Activated CD8-positive, alpha-beta memory T cell treated with anti-CD3 and anti-CD28 coated beads for 24 hours (primary cell): ENCODE results near the gene HACD3.
"Not testable (repeated sequence)": the region's sequence is repeated elsewhere in the genome, so short reads cannot be mapped to it uniquely, and the experiment has no call there.

ENCODE experiments used
- DNase-seq: peaks from one replicate; pipeline ENCODE4 v3.0.0-alpha.2; 2020

Gene HACD3

DNA sequence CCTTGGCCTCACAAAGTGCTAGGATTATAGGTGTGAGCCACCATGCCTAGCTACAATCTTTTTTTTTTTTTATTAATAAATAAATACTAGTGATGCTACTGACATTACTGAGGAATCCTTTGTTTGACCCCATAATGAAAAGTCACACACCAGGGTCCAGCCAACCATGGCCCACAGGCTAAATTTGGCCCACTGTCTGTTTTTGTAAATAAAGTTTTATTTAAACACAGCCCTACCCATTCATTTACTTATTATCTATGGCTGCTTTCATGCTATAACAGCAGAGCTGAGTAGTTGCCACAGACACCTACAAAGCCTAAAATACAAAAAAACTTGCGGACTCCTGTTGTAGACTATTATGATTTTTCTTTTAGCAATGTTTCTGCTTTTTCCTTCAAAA, 73.3 kb downstream of the HACD3 start:
- DNase-seq, result no peak

DNA sequence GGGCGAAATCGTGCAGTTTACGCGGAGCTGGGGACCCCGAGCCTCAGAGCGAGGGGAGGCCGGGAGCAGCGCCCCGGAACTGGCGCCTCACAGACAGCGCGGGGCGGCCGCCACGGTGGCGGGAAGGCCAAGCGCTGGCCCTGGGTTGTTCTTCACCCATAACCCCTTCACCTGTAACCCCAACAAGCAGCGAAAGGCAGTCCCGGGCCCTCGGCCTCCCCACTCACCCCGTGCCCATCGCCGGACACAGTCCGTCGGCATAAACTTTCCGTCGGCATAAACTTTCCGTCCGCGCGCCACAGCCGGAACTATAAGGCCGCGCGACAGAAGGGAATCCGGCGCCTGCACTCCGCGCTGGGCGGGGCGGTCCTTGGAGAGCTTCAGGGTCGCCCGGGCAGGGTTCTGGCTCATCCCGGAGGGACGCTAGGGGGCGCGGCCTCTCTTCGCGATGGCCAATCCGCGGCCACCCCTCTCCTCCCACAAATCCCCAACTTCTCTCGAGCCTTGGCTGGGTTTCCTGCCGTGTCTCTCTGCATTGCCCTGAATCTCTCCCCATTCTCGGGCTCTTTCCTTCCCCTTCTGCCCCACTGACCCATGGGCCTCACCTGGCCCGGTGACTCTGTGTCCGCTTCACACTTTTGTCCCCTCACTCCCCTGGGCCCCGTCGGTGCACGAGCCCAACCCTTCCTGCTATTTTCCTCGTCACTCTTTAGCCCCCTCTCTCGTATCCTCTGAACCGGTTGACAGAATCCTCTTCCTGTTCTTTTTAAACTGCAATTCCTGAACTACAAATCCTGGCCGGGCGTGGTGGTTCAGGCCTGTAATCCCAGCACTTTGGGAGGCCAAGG, 80.8 kb downstream of the HACD3 start, which contains the start of gene INTS14:
INTS14 (minus strand) TSS at position 261 of the 848 bp plus-strand sequence. CDS start 3,751 bp downstream, outside the sequence.
- DNase-seq, result peak; percentile 98

DNA sequence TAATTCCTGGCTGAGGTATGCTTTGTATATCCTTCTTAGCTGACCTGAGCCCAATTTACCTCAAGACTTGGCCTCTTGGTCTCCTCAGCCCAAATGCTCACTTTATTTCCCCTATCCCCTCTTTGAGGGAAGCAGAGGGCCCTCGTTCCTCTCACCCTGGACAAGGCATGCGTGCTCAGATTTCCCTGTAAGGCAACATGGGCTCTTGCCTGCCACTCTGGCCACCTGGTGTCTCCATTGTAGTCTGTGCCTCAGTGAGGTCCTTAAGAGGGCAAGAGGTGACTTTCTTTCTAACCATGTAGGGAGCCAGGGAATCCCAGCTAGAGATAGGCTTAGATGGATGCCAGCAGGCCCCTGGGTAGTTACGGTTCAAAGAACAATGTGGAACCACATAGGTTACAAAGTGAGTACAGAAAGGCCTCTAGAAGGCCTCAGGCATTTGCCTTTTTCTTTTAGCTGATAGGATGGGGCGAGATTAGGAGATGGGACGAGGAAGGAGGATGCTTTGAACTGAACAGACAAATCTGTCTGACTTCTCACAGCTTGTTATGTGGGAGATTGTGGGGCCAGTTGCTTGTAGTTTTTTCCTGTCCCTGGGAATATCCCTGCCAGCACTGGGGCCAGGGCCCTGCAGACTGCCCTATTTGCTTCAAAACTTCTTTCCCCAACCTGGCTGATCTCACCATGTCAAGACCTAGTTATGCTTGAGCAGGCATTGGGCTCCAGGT, 81.8 kb downstream of the HACD3 start:
- no peak for DNase-seq

DNA sequence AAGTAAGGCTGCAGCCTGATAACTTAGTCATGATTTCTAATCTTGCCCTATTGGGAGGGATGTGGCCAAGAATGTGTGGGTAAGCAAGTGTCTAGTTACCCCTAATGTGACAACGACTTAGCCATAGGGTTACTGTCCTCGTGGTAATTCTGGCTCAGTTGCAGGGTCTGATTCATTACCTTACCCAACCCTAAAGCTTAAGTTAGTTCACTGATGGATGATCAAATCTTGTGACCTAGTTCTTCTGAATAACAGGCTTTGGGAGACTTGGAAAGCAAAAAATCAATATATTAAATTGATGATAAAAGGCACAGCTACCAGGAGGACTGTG, 82.3 kb downstream of the HACD3 start:
- DNase-seq, result no peak

DNA sequence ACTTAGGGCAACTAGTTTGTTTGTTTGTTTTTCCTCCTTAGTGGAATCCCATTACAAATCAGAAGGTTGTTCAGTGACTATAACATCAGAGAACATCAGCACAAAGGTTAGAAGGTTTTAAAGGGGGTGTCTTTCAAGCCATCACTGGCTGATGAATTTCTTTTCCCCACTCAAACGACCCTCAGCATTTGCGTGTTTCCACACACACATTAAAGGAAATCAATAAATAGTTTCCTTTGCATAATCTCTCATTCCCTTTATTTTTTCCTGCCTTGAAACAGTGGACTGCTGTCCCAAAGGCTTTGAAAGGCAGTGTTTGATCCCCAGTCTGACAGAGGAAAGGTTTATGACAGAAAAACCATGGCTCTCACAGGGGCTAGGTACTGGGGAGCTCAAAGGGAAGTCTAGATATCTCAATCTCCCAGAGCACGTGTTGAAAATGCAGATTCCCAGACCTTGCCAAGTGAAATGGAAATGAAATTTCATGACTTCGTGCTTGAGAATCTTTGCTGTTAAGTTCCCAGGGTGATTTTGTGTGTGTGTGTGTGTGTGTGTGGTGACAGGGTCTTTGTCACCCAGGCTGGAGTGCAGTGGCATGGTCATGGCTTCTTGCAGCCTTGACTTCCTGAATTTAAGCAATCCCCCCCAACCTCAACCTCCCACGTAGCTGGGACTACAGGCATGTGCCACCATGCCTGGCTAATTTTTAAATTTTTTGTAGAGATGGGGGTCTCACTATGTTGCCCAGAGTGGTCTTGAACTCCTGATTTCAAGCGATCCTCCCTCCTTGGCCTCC, 82.9 kb downstream of the HACD3 start:
- DNase-seq, result no peak

DNA sequence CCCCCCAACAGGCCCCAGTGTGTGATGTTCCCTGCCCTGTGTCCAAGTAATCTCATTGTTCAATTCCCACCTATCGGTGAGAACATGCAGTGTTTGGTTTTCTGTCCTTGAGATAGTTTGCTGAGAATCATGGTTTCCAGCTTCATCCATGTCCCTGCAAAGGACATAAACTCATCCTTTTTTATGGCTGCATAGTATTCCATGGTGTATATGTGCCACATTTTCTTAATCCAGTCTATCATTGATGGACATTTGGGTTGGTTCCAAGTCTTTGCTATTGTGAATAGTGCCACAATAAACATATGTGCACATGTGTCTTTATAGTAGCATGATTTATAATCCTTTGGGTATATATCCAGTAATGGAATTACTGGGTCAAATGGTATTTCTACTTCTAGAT, 85.6 kb downstream of the HACD3 start:
- DNase-seq, result not testable (repeated sequence)

DNA sequence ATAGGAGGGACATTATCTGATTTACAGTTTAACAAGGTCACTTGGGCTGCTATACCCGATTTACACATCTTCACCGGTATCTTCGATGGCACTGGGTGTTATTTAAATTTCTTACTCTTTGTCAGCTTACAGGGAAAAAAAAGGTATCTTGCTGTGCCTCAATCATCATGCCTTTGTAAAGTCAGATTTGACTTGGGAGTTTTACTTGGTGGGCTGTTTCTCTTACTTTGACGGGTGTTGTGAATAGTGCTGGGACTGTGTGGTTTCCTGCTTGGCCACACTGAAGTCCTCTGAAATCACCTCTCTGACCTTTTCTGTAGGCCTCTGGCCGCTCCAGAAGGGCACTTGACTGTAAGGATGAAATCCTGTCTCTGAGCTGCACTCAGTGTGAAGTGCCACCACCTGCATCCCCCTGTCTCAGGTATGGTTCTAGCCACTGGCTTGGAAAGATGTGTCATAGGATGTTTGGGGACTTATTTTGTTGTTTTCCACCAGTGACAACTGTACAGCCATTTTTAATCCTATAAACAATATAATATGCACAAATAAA, 88.4 kb downstream of the HACD3 start:
- DNase-seq, result no peak

DNA sequence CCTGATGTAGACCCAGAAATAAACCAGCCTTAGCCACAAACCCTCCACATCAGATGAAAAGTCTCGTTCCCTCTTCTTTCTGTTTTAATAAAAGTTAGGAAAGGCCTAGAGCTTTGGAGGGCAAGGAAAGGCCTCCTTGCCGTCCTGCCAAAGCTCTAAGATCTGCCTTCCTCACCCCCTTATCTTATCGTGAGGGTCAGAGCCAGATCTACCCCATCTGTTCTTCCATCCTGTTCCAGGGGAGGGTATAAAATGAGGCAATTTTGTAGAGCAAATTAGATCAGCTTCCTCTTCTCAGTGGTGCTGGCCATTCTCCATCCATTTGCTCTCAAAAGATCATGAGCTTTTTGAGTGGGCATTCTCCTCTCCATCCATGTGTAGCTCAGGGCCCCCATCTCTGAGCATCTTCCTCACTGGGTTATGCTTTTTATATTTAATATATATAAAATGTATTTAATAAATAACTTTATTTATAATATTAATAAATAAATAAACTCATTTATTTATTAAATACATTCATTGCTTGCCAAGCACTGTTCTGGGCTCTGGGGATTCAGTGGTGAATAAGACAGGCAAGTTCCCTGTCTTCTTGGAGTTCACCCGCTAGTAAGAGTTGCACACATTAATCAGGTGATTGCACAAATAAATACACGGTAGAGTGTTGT, 89.5 kb downstream of the HACD3 start:
- DNase-seq, result no peak

DNA sequence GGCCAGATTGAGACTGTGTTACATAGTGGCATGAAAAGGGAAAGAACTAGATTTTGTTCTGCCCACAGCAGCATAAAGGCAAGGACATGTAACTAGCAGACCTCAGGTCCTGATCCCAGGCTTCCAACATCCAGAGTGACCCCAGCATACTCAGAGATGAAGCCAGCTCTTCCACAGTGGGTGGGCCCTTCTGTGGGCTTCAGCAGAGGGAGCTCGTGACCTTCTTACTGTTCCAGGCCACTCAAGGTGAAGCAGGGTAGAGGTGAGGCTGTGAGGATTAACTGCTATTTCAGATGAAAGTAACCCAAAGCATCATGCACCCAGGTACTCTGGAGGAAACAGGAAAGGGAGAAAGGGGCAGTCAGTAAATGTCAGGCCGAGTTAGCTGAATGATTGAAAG, 90.6 kb downstream of the HACD3 start:
- no peak for DNase-seq

DNA sequence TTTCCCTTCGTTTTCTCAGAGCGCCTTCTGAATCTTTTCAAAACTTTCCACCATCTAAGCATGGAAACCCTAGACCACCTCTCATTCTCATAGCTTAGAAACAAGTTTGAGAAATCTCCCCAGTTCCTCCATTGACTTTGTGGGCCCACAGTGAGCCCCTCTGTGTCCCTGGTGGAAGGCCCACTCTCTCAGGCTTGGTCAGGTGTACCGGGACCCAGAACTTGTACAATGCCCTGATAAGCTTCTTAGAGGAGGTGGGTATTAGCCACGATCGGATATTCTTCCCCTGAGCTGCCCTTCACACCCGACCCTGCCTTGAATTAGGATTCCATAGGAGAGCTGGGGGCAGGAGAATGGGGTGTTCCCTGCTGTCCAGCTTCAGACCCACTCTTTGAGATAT, 91.4 kb downstream of the HACD3 start, which contains the start of gene SLC24A1:
SLC24A1 (plus strand) TSS at position 301 of the 400 bp plus-strand sequence. CDS start 2,143 bp downstream, outside the sequence.
- DNase-seq, result no peak

DNA sequence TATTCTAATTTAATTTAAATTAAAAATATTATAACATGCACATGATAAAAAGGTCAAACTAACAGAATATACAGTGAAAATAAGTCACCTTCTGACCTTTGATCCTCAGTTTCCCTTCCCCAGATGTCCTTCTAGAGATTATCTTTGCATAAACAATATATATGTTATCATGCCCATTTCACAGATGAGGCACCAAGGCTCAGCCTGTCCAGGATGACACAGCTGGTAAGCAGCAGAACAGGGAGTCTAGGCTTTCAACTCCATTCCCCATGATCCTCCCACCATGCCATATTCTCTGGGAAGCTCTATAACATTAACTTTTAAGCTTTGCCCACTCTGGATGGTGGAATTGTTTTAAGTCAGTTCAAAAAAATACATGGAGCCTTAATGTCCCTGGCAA, 92.8 kb downstream of the HACD3 start:
- no peak for DNase-seq

DNA sequence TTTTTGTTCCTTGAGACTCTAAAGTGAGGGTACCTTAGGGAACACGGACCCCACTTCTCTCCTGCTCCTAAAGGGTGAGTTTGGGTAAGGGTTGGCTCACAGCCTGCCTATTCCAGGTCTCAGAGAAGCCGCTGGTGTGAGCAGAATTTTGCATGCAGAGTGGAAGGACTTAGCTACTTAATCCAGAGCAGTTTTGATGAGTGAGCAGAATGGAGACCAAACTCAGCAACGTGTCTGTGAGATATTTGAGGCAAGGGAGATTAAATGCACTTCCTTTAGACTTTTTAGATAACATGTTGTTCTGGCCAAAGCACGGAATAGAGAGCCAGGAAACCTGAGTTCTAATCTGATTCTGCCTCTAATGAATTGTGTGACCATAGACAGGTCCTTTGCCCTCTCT, 96.6 kb downstream of the HACD3 start:
- no peak for DNase-seq
